ENCODE measurements around the gene MYL12A. TPM values are rescaled to one million over a fixed set of nuclear protein-coding genes. Genes with fewer than 3 reads are reported as not detected.

MYL12A gene
- total RNA-seq, 2 experiments from 2014 or later: 451 to 485 TPM

GRCh38 chr18:3283908-3284307 is 36.3 kb downstream of the MYL12A start:
- H3K27ac Mint-ChIP-seq: no peak overlapping the region
- no peak for DNase-seq
- H3K27me3 Mint-ChIP-seq: no peaks in the 10 kb centered on the region
- peaks cover 2% of the 10 kb centered on the region for H3K9me3 Mint-ChIP-seq (ENCODE audit: low read depth)
- CTCF ChIA-PET: interaction anchor here (1.1 to 9.8 kb wide), 3 partner anchors 12 to 382 kb away, joined by 3 to 158 read pairs (median 17); no protein-coding TSS in a partner anchor
- POLR2A ChIA-PET: no interaction called here
- no peak overlapping the region for H3K4me3 Mint-ChIP-seq
- no peak for ATAC-seq
- H3K36me3 Mint-ChIP-seq (ENCODE audit: low read depth): no peaks in the 10 kb centered on the region
- intact Hi-C loops (cut with DNase I, micrococcal nuclease): loop anchor here (5.0 kb wide), 5 partner anchors 168 to 783 kb away; partner anchors contain the start of gene TGIF1 (in 1 of the 2)
- peaks cover 4% of the 10 kb centered on the region for H3K4me1 Mint-ChIP-seq

- no peak overlapping the region for H3K4me3 Mint-ChIP-seq
- peaks cover 4% of the 10 kb centered on the region for H3K4me1 Mint-ChIP-seq
- ATAC-seq (no peak), DNase-seq (no peak)
- CTCF ChIA-PET: interaction anchor here (1.0 to 9.8 kb wide), 4 partner anchors 11 to 381 kb away, joined by 3 to 158 read pairs (median 10); no protein-coding TSS in a partner anchor
- peaks cover 2% of the 10 kb centered on the region for H3K9me3 Mint-ChIP-seq (ENCODE audit: low read depth)
- intact Hi-C loops (cut with DNase I, micrococcal nuclease): loop anchor here (5.0 kb wide), 5 partner anchors 168 to 783 kb away; partner anchors contain the start of gene TGIF1 (in 1 of the 2)
- H3K27ac Mint-ChIP-seq: no peak overlapping the region
- no peaks in the 10 kb centered on the region for H3K36me3 Mint-ChIP-seq (ENCODE audit: low read depth)
- H3K27me3 Mint-ChIP-seq: no peaks in the 10 kb centered on the region
- POLR2A ChIA-PET: no interaction called here
Observed at GRCh38 chr18:3284501-3284900, 36.9 kb downstream of the MYL12A start.

GRCh38 chr18:3286159-3286558 is 38.6 kb downstream of the MYL12A start:
- Mint-ChIP-seq H3K9me3 (ENCODE audit: low read depth) (peaks cover 5% of the 10 kb centered on the region), H3K4me1 (peaks cover 4% of the 10 kb centered on the region), H3K27me3 (no peaks in the 10 kb centered on the region), H3K36me3 (ENCODE audit: low read depth) (peaks cover 2% of the 10 kb centered on the region), H3K4me3 (no peak overlapping the region), H3K27ac (no peak overlapping the region)
- CTCF ChIA-PET: interaction anchor here (0.7 to 9.8 kb wide), 5 partner anchors 11 to 417 kb away, joined by 3 to 158 read pairs (median 4); no protein-coding TSS in a partner anchor
- intact Hi-C loops (cut with DNase I, micrococcal nuclease): no loop called here
- POLR2A ChIA-PET: no interaction called here
- DNase-seq (no peak), ATAC-seq (no peak)

GRCh38 chr18:3293196-3293951 is 45.8 kb downstream of the MYL12A start:
- Mint-ChIP-seq H3K27ac (no peak overlapping the region), H3K36me3 (ENCODE audit: low read depth) (peaks cover 2% of the 10 kb centered on the region), H3K4me3 (no peak overlapping the region), H3K9me3 (ENCODE audit: low read depth) (peaks cover 9% of the 10 kb centered on the region), H3K4me1 (peaks cover 2% of the 10 kb centered on the region), H3K27me3 (no peaks in the 10 kb centered on the region)
- CTCF ChIA-PET: interaction anchor here (0.5 to 2.5 kb wide), 3 partner anchors 159 to 373 kb away, joined by 3 to 10 read pairs (median 4); no protein-coding TSS in a partner anchor
- ATAC-seq (no peak), DNase-seq (no peak)
- intact Hi-C loops (cut with DNase I, micrococcal nuclease): no loop called here
- POLR2A ChIA-PET: no interaction called here

DNA sequence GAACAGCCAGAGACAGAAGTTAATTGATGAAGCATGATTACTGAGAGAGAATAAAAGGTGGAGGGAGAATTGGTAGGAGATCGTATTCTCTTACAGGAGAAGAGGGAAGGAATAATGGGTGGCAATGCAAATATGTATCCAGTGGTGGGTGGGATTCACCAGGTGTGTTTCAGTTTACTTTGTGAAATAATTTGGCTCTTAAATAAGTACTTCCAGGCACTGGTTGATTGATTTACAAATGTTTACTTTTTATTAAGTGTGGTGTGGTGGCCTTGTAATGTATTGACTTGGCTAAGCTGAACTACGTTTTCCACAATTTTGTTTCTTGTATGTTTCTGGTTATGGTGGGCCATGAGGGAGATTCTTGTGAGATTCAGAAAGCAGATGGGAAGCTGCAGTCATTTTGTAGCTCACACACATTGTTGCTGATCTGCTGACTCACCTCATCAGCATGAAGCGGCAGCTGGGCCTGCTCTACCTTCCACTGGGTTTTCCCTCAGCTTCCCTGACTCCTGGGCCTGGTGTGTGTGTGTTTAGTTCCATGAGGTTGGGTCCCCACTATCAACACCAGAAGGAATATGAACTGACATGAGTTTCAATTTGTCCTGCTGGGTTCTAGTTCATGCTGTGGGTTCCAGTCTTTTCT is 47.0 kb downstream of the MYL12A start:
- Mint-ChIP-seq H3K4me3 (no peak overlapping the region), H3K27ac (no peak overlapping the region), H3K9me3 (ENCODE audit: low read depth) (peaks cover 9% of the 10 kb centered on the region), H3K36me3 (ENCODE audit: low read depth) (peaks cover 2% of the 10 kb centered on the region), H3K27me3 (peaks cover 5% of the 10 kb centered on the region), H3K4me1 (peaks cover 2% of the 10 kb centered on the region)
- ChIA-PET POLR2A (interaction anchor here (0.6 kb wide), 1 partner anchor 39 kb away, joined by 4 read pairs; no protein-coding TSS in a partner anchor), CTCF (interaction anchor here (0.8 to 2.5 kb wide), 3 partner anchors 13 to 371 kb away, joined by 3 to 10 read pairs (median 3); no protein-coding TSS in a partner anchor)
- no peak for DNase-seq
- intact Hi-C loops (cut with DNase I, micrococcal nuclease): loop anchor here in 1 of 2 experiments (5.0 kb wide), 2 partner anchors 158 to 298 kb away; partner anchors contain the start of gene TGIF1
- no peak for ATAC-seq

DNA sequence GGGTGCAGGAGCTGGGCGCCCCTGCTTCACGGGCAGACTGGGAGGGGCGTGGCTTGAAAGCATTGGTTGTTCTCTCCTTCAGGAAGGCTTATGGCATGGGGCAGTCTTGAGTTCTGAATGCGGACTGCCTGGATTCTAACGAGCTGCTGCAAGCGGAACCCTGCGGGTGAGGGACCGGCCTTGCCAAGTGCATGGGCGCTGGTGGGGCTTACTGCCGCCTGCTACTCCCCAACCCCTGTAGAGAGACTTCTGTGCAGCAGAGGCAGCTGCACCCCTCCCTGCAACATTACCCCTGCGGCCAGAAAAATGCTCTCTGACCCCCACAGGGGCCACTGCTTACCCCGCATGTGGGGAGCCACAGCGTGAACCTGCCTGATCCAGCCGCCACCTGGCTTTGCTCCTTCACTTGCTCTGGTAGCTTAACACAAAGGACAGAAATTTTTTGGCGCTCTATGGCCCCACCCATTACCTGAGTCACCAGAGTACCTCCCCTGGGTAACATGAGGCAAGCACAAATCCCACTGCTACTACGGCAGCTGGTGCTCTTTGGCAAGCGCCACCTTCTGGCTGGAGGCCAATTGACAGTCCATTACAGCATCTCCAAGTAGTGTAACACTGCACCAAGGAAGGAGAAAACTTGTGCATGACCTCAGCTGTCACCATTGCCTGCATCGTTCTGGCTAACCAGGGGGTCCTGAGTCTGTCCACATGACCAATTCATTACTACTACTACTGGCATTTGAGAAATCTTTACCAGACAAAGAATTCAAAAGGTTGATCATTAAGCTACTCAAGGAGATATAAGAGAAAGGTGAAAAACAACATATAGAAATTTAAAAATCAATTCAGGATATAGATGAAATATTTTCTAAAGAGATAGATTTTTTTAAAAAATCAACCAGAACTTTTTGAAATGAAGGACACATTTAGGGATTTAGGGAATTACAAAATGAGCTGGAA is 49.7 kb downstream of the MYL12A start:
- H3K27ac Mint-ChIP-seq: peak overlapping the region; percentile 78
- no peaks in the 10 kb centered on the region for H3K36me3 Mint-ChIP-seq (ENCODE audit: low read depth)
- peak overlapping the region; percentile 87 for H3K4me3 Mint-ChIP-seq
- H3K4me1 Mint-ChIP-seq: peaks cover 2% of the 10 kb centered on the region
- DNase-seq: peak; percentile 97
- H3K9me3 Mint-ChIP-seq (ENCODE audit: low read depth): no peaks in the 10 kb centered on the region
- peaks cover 22% of the 10 kb centered on the region for H3K27me3 Mint-ChIP-seq
- CTCF ChIA-PET: interaction anchor here (0.6 to 5.1 kb wide), 51 partner anchors 8 to 726 kb away, joined by 3 to 49 read pairs (median 4); partner anchors contain the start of genes METTL4 and NDC80
- ATAC-seq: peak; percentile 97
- POLR2A ChIA-PET: interaction anchor here (0.6 to 1.0 kb wide), 3 partner anchors 22 to 297 kb away, joined by 3 to 6 read pairs (median 5); no protein-coding TSS in a partner anchor
- intact Hi-C loops (cut with DNase I, micrococcal nuclease): loop anchor here (1.0 to 5.0 kb wide), 11 partner anchors 8 to 369 kb away; partner anchors contain the start of genes MYL12B (in 2 of the 2), MYL12A (in 1 of the 2) and TGIF1 (in 1 of the 2)

DNA sequence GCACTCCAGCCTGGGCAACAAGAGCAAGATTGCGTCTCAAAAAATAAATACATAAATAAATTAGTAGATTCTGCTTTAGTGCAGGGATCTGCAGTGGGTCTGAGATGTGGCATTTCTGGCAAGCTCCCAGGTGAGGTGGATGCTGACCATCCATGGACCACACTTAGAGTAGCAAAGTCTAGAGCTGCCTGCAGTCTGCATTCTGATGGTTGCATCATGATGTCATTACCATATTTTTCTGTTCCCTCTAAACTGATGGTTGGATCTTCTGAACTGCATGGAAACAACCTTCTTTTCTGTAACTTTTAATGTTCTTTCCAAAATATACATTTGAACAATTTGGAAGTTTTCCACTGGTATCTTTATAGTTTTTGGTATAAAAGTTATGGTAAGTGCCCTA is 57.2 kb downstream of the MYL12A start:
- Mint-ChIP-seq H3K4me3 (no peak overlapping the region), H3K27ac (no peak overlapping the region)

GRCh38 chr18:3305354-3305762 is 57.8 kb downstream of the MYL12A start:
- peaks cover 16% of the 10 kb centered on the region for H3K27me3 Mint-ChIP-seq
- no peaks in the 10 kb centered on the region for H3K36me3 Mint-ChIP-seq (ENCODE audit: low read depth)
- ATAC-seq (peak; percentile 98), DNase-seq (peak; percentile 72)
- H3K4me1 Mint-ChIP-seq: peaks cover 20% of the 10 kb centered on the region
- POLR2A ChIA-PET: no interaction called here
- H3K9me3 Mint-ChIP-seq (ENCODE audit: low read depth): no peaks in the 10 kb centered on the region
- peak overlapping the region; percentile 20 for H3K4me3 Mint-ChIP-seq
- CTCF ChIA-PET: interaction anchor here (0.7 kb wide), 1 partner anchor 289 kb away, joined by 3 read pairs; no protein-coding TSS in a partner anchor
- intact Hi-C loops (cut with DNase I, micrococcal nuclease): loop anchor here (1.0 to 2.0 kb wide), 7 partner anchors 8 to 289 kb away; no protein-coding TSS in a partner anchor
- peak overlapping the region; percentile 89 for H3K27ac Mint-ChIP-seq

More for the DNA sequence above, 57.2 kb downstream of the MYL12A start:
- Mint-ChIP-seq H3K36me3 (ENCODE audit: low read depth) (no peaks in the 10 kb centered on the region), H3K9me3 (ENCODE audit: low read depth) (no peaks in the 10 kb centered on the region), H3K4me1 (peaks cover 20% of the 10 kb centered on the region), H3K27me3 (peaks cover 19% of the 10 kb centered on the region)
- ChIA-PET CTCF (interaction anchor here (1.1 kb wide), 1 partner anchor 289 kb away, joined by 4 read pairs; no protein-coding TSS in a partner anchor), POLR2A (no interaction called here)
- ATAC-seq (no peak), DNase-seq (no peak)
- intact Hi-C loops (cut with DNase I, micrococcal nuclease): loop anchor here (1.0 to 2.0 kb wide), 7 partner anchors 8 to 290 kb away; no protein-coding TSS in a partner anchor
